Measurements from ENCODE around the gene ABLIM1.

DNA sequence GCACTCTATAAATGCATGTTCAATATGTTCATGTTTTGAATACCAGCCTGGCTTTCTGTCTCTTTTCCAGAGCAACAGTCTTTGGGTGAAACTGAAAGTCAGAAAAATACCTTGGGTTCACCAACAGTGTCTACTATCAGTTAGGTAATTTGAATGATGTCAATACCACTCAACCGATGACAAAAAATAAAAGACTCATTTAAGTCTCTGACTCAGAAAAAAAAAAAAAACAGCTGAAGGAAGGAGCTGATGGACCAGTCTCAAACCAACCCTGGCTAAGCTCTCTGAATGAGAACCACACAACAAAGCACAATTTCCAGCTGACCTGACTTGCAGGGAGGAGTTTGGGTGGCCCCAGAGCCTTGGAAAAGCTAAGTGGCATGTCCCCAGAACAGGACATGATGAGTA, 42.5 kb downstream of the ABLIM1 start:
- TF ChIP-seq, protein P1, sequence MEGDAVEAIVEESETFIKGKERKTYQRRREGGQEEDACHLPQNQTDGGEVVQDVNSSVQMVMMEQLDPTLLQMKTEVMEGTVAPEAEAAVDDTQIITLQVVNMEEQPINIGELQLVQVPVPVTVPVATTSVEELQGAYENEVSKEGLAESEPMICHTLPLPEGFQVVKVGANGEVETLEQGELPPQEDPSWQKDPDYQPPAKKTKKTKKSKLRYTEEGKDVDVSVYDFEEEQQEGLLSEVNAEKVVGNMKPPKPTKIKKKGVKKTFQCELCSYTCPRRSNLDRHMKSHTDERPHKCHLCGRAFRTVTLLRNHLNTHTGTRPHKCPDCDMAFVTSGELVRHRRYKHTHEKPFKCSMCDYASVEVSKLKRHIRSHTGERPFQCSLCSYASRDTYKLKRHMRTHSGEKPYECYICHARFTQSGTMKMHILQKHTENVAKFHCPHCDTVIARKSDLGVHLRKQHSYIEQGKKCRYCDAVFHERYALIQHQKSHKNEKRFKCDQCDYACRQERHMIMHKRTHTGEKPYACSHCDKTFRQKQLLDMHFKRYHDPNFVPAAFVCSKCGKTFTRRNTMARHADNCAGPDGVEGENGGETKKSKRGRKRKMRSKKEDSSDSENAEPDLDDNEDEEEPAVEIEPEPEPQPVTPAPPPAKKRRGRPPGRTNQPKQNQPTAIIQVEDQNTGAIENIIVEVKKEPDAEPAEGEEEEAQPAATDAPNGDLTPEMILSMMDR (IDR thresholded peaks at IDR 0.05): no peak
- TF ChIP-seq, protein P2, sequence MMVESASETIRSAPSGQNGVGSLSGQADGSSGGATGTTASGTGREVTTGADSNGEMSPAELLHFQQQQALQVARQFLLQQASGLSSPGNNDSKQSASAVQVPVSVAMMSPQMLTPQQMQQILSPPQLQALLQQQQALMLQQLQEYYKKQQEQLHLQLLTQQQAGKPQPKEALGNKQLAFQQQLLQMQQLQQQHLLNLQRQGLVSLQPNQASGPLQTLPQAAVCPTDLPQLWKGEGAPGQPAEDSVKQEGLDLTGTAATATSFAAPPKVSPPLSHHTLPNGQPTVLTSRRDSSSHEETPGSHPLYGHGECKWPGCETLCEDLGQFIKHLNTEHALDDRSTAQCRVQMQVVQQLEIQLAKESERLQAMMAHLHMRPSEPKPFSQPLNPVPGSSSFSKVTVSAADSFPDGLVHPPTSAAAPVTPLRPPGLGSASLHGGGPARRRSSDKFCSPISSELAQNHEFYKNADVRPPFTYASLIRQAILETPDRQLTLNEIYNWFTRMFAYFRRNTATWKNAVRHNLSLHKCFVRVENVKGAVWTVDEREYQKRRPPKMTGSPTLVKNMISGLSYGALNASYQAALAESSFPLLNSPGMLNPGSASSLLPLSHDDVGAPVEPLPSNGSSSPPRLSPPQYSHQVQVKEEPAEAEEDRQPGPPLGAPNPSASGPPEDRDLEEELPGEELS (CRISPR knock-in tag; IDR thresholded peaks at IDR 0.05): no peak
